ENCODE results near the gene NUDT2. TPM values are rescaled to one million over a fixed set of nuclear protein-coding genes. Genes with fewer than 3 reads are reported as not detected.
A peak's percentile ranks its signal among the peaks of the same experiment; 100 is the strongest.

NUDT2 gene
- total RNA-seq, 4 donors from 2014 or later = 13.2 to 19.7 (median 17.0) TPM

GRCh38 chr9:34322899-34323591 is 6.3 kb upstream of the NUDT2 start:
- no peaks in the 10 kb centered on the region for H3K27me3 ChIP-seq
- TF ChIP-seq EP300 (IDR thresholded peaks at IDR 0.05) = no peak

GRCh38 chr9:34326690-34327089 is 2.7 kb upstream of the NUDT2 start:
- no peaks in the 10 kb centered on the region for H3K36me3 ChIP-seq
- no peak for TF ChIP-seq CTCF (IDR thresholded peaks at IDR 0.05)
- no peak for TF ChIP-seq EP300 (IDR thresholded peaks at IDR 0.05)
- no peak for TF ChIP-seq POLR2A (IDR thresholded peaks at IDR 0.05)
- TF ChIP-seq POLR2AphosphoS5 (IDR thresholded peaks at IDR 0.05) = no peak
- H3K4me1 ChIP-seq = peaks cover 22% of the 10 kb centered on the region
- no peaks in the 10 kb centered on the region for H3K9me3 ChIP-seq
- 71% methylated on average over 1 of the region's 1 CpG for WGBS
- DNase-seq (ENCODE audit: low spot score in 2 of 2) = no peak
- no peak overlapping the region for H3K27ac ChIP-seq
- no peak overlapping the region for H3K4me3 ChIP-seq
- H3K27me3 ChIP-seq = no peaks in the 10 kb centered on the region

More at GRCh38 chr9:34322899-34323591, 6.3 kb upstream of the NUDT2 start:
- H3K4me3 ChIP-seq = no peak overlapping the region
- H3K27ac ChIP-seq = no peak overlapping the region
- no peaks in the 10 kb centered on the region for H3K9me3 ChIP-seq
- no peaks in the 10 kb centered on the region for H3K36me3 ChIP-seq
- WGBS = 50% methylated on average over 2 of the region's 2 CpGs
- no peak for DNase-seq (ENCODE audit: low spot score in 2 of 2)
- H3K4me1 ChIP-seq = peaks cover 4% of the 10 kb centered on the region

DNA sequence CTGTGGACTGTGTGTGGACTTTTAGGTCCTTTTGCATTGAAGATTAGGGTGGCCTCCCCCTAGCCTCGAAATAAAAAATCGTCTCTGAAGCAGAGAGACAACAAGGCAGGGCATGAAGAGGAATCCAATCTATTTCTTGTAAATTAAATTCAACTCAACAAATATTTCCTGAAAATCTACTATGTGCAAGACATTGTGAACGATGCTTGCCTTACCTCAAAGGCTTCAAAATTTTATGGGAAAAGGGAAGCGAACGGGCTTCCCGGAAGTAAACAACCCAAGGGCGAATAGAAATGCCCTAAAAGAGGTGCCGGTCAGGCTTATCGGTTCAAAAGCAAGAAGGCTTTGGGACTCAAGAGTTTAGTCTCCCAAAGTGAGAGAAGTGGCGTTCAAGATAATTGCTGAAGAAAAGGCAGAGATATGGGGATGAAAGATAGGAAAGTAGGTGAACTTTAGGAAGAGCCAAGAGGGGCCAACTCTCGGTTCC is 826 bp upstream of the NUDT2 start:
- TF ChIP-seq CTCF (IDR thresholded peaks at IDR 0.05) = no peak
- no peak for TF ChIP-seq POLR2A (IDR thresholded peaks at IDR 0.05)
- TF ChIP-seq EP300 (IDR thresholded peaks at IDR 0.05) = no peak
- TF ChIP-seq POLR2AphosphoS5 (IDR thresholded peaks at IDR 0.05) = no peak
- H3K27me3 ChIP-seq = no peaks in the 10 kb centered on the region
- peak overlapping the region; percentile 70 for H3K4me3 ChIP-seq
- 2% methylated on average over 11 of the region's 11 CpGs for WGBS
- peak overlapping the region; percentile 34 for H3K27ac ChIP-seq
- peaks cover 22% of the 10 kb centered on the region for H3K4me1 ChIP-seq
- no peak for DNase-seq (ENCODE audit: low spot score in 2 of 2)
- no peaks in the 10 kb centered on the region for H3K36me3 ChIP-seq
- no peaks in the 10 kb centered on the region for H3K9me3 ChIP-seq

DNA sequence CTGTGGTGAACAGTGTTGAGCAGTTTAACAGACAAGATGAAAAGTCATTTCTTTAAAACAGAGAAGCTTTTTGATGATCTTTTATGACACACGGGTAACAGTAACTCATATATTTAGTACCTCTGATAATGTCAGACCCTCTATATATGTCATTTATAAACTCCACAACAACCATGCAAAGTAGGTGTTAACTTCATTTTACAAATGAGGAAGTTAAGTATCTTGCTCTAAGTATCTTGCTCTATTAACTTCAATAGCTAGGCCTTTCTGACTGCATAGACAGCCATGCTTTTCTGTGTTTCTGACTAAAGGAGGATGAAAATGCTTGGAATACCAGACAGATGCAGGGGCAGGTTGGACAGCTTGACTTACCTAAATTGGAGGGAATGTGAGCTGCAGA is 1.8 kb downstream of the NUDT2 start:
- H3K4me3 ChIP-seq = no peak overlapping the region
- H3K36me3 ChIP-seq = no peaks in the 10 kb centered on the region
- no peaks in the 10 kb centered on the region for H3K27me3 ChIP-seq
- TF ChIP-seq EP300 (IDR thresholded peaks at IDR 0.05) (no peak), CTCF (IDR thresholded peaks at IDR 0.05) (no peak), POLR2AphosphoS5 (IDR thresholded peaks at IDR 0.05) (no peak), POLR2A (IDR thresholded peaks at IDR 0.05) (no peak)
- no peaks in the 10 kb centered on the region for H3K9me3 ChIP-seq
- peaks cover 29% of the 10 kb centered on the region for H3K4me1 ChIP-seq
- H3K27ac ChIP-seq = no peak overlapping the region
- 79% methylated on average over 1 of the region's 1 CpG for WGBS
- DNase-seq (ENCODE audit: low spot score in 2 of 2) = no peak

DNA sequence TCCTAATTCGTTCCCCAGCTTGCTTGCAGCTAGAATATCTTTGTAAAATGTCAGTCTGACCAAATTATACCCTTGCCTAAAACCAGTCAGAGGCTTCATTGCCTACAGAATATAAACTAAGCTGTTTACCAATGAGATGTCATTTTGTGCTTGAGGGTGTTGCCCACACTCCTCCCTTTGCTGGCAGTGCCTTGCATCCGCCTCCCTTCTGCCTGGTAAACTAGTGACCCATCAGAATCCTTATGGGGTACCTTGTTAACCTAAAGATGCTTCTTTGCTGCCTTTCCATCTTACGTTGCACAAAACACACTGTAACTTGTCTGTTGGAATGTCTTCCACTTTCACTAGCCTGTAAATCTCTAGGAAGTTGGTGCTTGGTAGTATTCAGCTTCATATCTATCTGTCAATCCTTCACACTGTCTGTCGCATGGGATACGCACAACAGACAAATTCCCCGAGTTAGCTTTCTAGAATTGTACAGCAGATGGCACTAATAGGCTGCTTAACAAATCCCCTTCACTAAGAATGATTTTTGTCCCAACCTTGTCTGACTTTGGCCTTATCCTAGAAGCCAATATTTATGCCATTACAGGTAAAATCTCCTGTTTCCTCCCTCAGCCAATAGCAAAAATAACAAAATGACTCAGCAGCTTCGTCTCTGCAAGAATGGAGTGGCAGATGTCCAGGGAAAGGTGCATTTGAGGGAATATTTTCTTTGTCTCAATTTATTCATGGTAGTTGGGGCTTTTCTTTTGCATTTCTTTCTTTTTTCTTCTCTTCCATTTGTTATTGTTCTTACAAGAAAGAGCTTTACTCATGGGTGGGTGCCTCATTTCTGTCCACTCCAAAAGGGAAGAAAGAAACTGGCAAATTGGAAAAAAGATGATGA is 3.0 kb downstream of the NUDT2 start:
- TF ChIP-seq CTCF (IDR thresholded peaks at IDR 0.05) = peak in 1 of 2 donors; percentile 35
- no peak for TF ChIP-seq POLR2A (IDR thresholded peaks at IDR 0.05)
- TF ChIP-seq POLR2AphosphoS5 (IDR thresholded peaks at IDR 0.05) = no peak
- Histone ChIP-seq H3K4me1 (peaks cover 29% of the 10 kb centered on the region), H3K9me3 (no peaks in the 10 kb centered on the region), H3K27ac (no peak overlapping the region), H3K36me3 (no peaks in the 10 kb centered on the region), H3K4me3 (no peak overlapping the region), H3K27me3 (no peaks in the 10 kb centered on the region)
- 25% methylated on average over 7 of the region's 7 CpGs for WGBS
- DNase-seq (ENCODE audit: low spot score in 2 of 2) = no peak
